ENCODE data around the gene SLC1A5. TPM values are rescaled to one million over a fixed set of nuclear protein-coding genes. Genes with fewer than 3 reads are reported as not detected.

SLC1A5 gene
- polyA plus RNA-seq, 2 donors: 40.3 to 84.4 TPM

- peaks cover 3 to 47% of the 10 kb centered on the region in 2 donors for H3K36me3 ChIP-seq (ENCODE audit: control insufficient read depth in 2 of 2, insufficient read depth in 2 of 2, low read length in 1 of 2)
- no peak overlapping the region for H3K27ac ChIP-seq (ENCODE audit: low read depth in 2 of 2, low read length in 1 of 2)
- no peaks in the 10 kb centered on the region for H3K27me3 ChIP-seq (ENCODE audit: control insufficient read depth in 1 of 2, insufficient read depth in 2 of 2, low read length in 2 of 2)
- H3K9me3 ChIP-seq (ENCODE audit: control insufficient read depth in 2 of 2, insufficient read depth in 1 of 2, low read depth in 1 of 2, low read length in 1 of 2): no peaks in the 10 kb centered on the region
- H3K4me1 ChIP-seq (ENCODE audit: control insufficient read depth in 2 of 2, insufficient read depth in 2 of 2, low read length in 1 of 2): peaks cover 6 to 20% of the 10 kb centered on the region in 2 donors
- 75 to 79% methylated on average over 7 of the region's 7 CpGs for WGBS, 2 donors
- H3K4me3 ChIP-seq (ENCODE audit: low read depth in 1 of 2, low read length in 2 of 2): no peak overlapping the region
Measured at GRCh38 chr19:46737298-46737654, 51.1 kb downstream of the SLC1A5 start.

GRCh38 chr19:46736531-46737297 is 51.7 kb downstream of the SLC1A5 start:
- H3K9me3 ChIP-seq (ENCODE audit: control insufficient read depth in 2 of 2, insufficient read depth in 1 of 2, low read depth in 1 of 2, low read length in 1 of 2): no peaks in the 10 kb centered on the region
- no peak overlapping the region for H3K4me3 ChIP-seq (ENCODE audit: low read depth in 1 of 2, low read length in 2 of 2)
- peaks cover 1 to 21% of the 10 kb centered on the region in 2 donors for H3K4me1 ChIP-seq (ENCODE audit: control insufficient read depth in 2 of 2, insufficient read depth in 2 of 2, low read length in 1 of 2)
- no peak overlapping the region for H3K27ac ChIP-seq (ENCODE audit: low read depth in 2 of 2, low read length in 1 of 2)
- WGBS, 2 donors: 64 to 66% methylated on average over 22 of the region's 22 CpGs
- H3K27me3 ChIP-seq (ENCODE audit: control insufficient read depth in 1 of 2, insufficient read depth in 2 of 2, low read length in 2 of 2): no peaks in the 10 kb centered on the region
- H3K36me3 ChIP-seq (ENCODE audit: control insufficient read depth in 2 of 2, insufficient read depth in 2 of 2, low read length in 1 of 2): peaks cover 3 to 48% of the 10 kb centered on the region in 2 donors

- Histone ChIP-seq H3K4me3 (ENCODE audit: low read depth in 1 of 2, low read length in 2 of 2) (no peak overlapping the region), H3K9me3 (ENCODE audit: control insufficient read depth in 2 of 2, insufficient read depth in 1 of 2, low read depth in 1 of 2, low read length in 1 of 2) (no peaks in the 10 kb centered on the region), H3K27ac (ENCODE audit: low read depth in 2 of 2, low read length in 1 of 2) (peak overlapping the region in 1 of 2 donors; percentile 57), H3K4me1 (ENCODE audit: control insufficient read depth in 2 of 2, insufficient read depth in 2 of 2, low read length in 1 of 2) (peaks cover 0 to 27% of the 10 kb centered on the region in 2 donors), H3K27me3 (ENCODE audit: control insufficient read depth in 1 of 2, insufficient read depth in 2 of 2, low read length in 2 of 2) (no peaks in the 10 kb centered on the region), H3K36me3 (ENCODE audit: control insufficient read depth in 2 of 2, insufficient read depth in 2 of 2, low read length in 1 of 2) (peaks cover 15 to 62% of the 10 kb centered on the region in 2 donors)
- WGBS, 2 donors: 81 to 86% methylated on average over 11 of the region's 11 CpGs
Measured at GRCh38 chr19:46733690-46734292, 54.6 kb downstream of the SLC1A5 start.

GRCh38 chr19:46732966-46733689 is 55.3 kb downstream of the SLC1A5 start:
- Histone ChIP-seq H3K9me3 (ENCODE audit: control insufficient read depth in 2 of 2, insufficient read depth in 1 of 2, low read depth in 1 of 2, low read length in 1 of 2) (no peaks in the 10 kb centered on the region), H3K27ac (ENCODE audit: low read depth in 2 of 2, low read length in 1 of 2) (peak overlapping the region; percentile 57), H3K4me1 (ENCODE audit: control insufficient read depth in 2 of 2, insufficient read depth in 2 of 2, low read length in 1 of 2) (peaks cover 0 to 27% of the 10 kb centered on the region in 2 donors), H3K27me3 (ENCODE audit: control insufficient read depth in 1 of 2, insufficient read depth in 2 of 2, low read length in 2 of 2) (no peaks in the 10 kb centered on the region), H3K36me3 (ENCODE audit: control insufficient read depth in 2 of 2, insufficient read depth in 2 of 2, low read length in 1 of 2) (peaks cover 15 to 64% of the 10 kb centered on the region in 2 donors), H3K4me3 (ENCODE audit: low read depth in 1 of 2, low read length in 2 of 2) (no peak overlapping the region)
- 81 to 85% methylated on average over 23 of the region's 23 CpGs for WGBS, 2 donors

GRCh38 chr19:46732172-46732938 is 56.0 kb downstream of the SLC1A5 start:
- no peak overlapping the region for H3K4me3 ChIP-seq (ENCODE audit: low read depth in 1 of 2, low read length in 2 of 2)
- peaks cover 0 to 27% of the 10 kb centered on the region in 2 donors for H3K4me1 ChIP-seq (ENCODE audit: control insufficient read depth in 2 of 2, insufficient read depth in 2 of 2, low read length in 1 of 2)
- no peaks in the 10 kb centered on the region for H3K9me3 ChIP-seq (ENCODE audit: control insufficient read depth in 2 of 2, insufficient read depth in 1 of 2, low read depth in 1 of 2, low read length in 1 of 2)
- H3K27ac ChIP-seq (ENCODE audit: low read depth in 2 of 2, low read length in 1 of 2): peak overlapping the region; percentile 57
- H3K27me3 ChIP-seq (ENCODE audit: control insufficient read depth in 1 of 2, insufficient read depth in 2 of 2, low read length in 2 of 2): no peaks in the 10 kb centered on the region
- H3K36me3 ChIP-seq (ENCODE audit: control insufficient read depth in 2 of 2, insufficient read depth in 2 of 2, low read length in 1 of 2): peaks cover 12 to 64% of the 10 kb centered on the region in 2 donors
- 79 to 82% methylated on average over 28 of the region's 28 CpGs for WGBS, 2 donors

- WGBS, 2 donors: 76 to 78% methylated on average over 14 of the region's 14 CpGs
- H3K9me3 ChIP-seq (ENCODE audit: control insufficient read depth in 2 of 2, insufficient read depth in 1 of 2, low read depth in 1 of 2, low read length in 1 of 2): no peaks in the 10 kb centered on the region
- H3K27ac ChIP-seq (ENCODE audit: low read depth in 2 of 2, low read length in 1 of 2): peak overlapping the region; percentile 73 to 84
- H3K4me3 ChIP-seq (ENCODE audit: low read depth in 1 of 2, low read length in 2 of 2): no peak overlapping the region
- H3K36me3 ChIP-seq (ENCODE audit: control insufficient read depth in 2 of 2, insufficient read depth in 2 of 2, low read length in 1 of 2): peaks cover 15 to 64% of the 10 kb centered on the region in 2 donors
- peaks cover 0 to 27% of the 10 kb centered on the region in 2 donors for H3K4me1 ChIP-seq (ENCODE audit: control insufficient read depth in 2 of 2, insufficient read depth in 2 of 2, low read length in 1 of 2)
- no peaks in the 10 kb centered on the region for H3K27me3 ChIP-seq (ENCODE audit: control insufficient read depth in 1 of 2, insufficient read depth in 2 of 2, low read length in 2 of 2)
Measured at GRCh38 chr19:46731584-46731983, 56.8 kb downstream of the SLC1A5 start.

- Histone ChIP-seq H3K27ac (ENCODE audit: low read depth in 2 of 2, low read length in 1 of 2) (peak overlapping the region; percentile 73 to 84), H3K9me3 (ENCODE audit: control insufficient read depth in 2 of 2, insufficient read depth in 1 of 2, low read depth in 1 of 2, low read length in 1 of 2) (no peaks in the 10 kb centered on the region), H3K4me3 (ENCODE audit: low read depth in 1 of 2, low read length in 2 of 2) (no peak overlapping the region), H3K4me1 (ENCODE audit: control insufficient read depth in 2 of 2, insufficient read depth in 2 of 2, low read length in 1 of 2) (peaks cover 0 to 27% of the 10 kb centered on the region in 2 donors), H3K36me3 (ENCODE audit: control insufficient read depth in 2 of 2, insufficient read depth in 2 of 2, low read length in 1 of 2) (peaks cover 21 to 66% of the 10 kb centered on the region in 2 donors), H3K27me3 (ENCODE audit: control insufficient read depth in 1 of 2, insufficient read depth in 2 of 2, low read length in 2 of 2) (no peaks in the 10 kb centered on the region)
- WGBS, 2 donors: 52 to 61% methylated on average over 14 of the region's 14 CpGs
Measured at GRCh38 chr19:46731007-46731501, 57.3 kb downstream of the SLC1A5 start.

- peaks cover 21 to 70% of the 10 kb centered on the region in 2 donors for H3K36me3 ChIP-seq (ENCODE audit: control insufficient read depth in 2 of 2, insufficient read depth in 2 of 2, low read length in 1 of 2)
- 93 to 94% methylated on average over 14 of the region's 14 CpGs for WGBS, 2 donors
- no peak overlapping the region for H3K4me3 ChIP-seq (ENCODE audit: low read depth in 1 of 2, low read length in 2 of 2)
- peaks cover 0 to 27% of the 10 kb centered on the region in 2 donors for H3K4me1 ChIP-seq (ENCODE audit: control insufficient read depth in 2 of 2, insufficient read depth in 2 of 2, low read length in 1 of 2)
- H3K27me3 ChIP-seq (ENCODE audit: control insufficient read depth in 1 of 2, insufficient read depth in 2 of 2, low read length in 2 of 2): no peaks in the 10 kb centered on the region
- no peaks in the 10 kb centered on the region for H3K9me3 ChIP-seq (ENCODE audit: control insufficient read depth in 2 of 2, insufficient read depth in 1 of 2, low read depth in 1 of 2, low read length in 1 of 2)
- H3K27ac ChIP-seq (ENCODE audit: low read depth in 2 of 2, low read length in 1 of 2): peak overlapping the region; percentile 11 to 58
Measured at GRCh38 chr19:46730595-46730994, 57.8 kb downstream of the SLC1A5 start.

GRCh38 chr19:46730187-46730586 is 58.2 kb downstream of the SLC1A5 start:
- 90 to 97% methylated on average over 9 of the region's 9 CpGs for WGBS, 2 donors
- Histone ChIP-seq H3K9me3 (ENCODE audit: control insufficient read depth in 2 of 2, insufficient read depth in 1 of 2, low read depth in 1 of 2, low read length in 1 of 2) (no peaks in the 10 kb centered on the region), H3K4me1 (ENCODE audit: control insufficient read depth in 2 of 2, insufficient read depth in 2 of 2, low read length in 1 of 2) (peaks cover 0 to 27% of the 10 kb centered on the region in 2 donors), H3K36me3 (ENCODE audit: control insufficient read depth in 2 of 2, insufficient read depth in 2 of 2, low read length in 1 of 2) (peaks cover 22 to 74% of the 10 kb centered on the region in 2 donors), H3K4me3 (ENCODE audit: low read depth in 1 of 2, low read length in 2 of 2) (no peak overlapping the region), H3K27ac (ENCODE audit: low read depth in 2 of 2, low read length in 1 of 2) (peak overlapping the region in 1 of 2 donors; percentile 8), H3K27me3 (ENCODE audit: control insufficient read depth in 1 of 2, insufficient read depth in 2 of 2, low read length in 2 of 2) (no peaks in the 10 kb centered on the region)

Data from esophagus (tissue), 2 donors.